Measurements from ENCODE around the gene ANKIB1. TPM values are rescaled to one million over a fixed set of nuclear protein-coding genes. Genes with fewer than 3 reads are reported as not detected.
"Not testable (repeated sequence)": the region's sequence is repeated elsewhere in the genome, so short reads cannot be mapped to it uniquely, and the experiment has no call there.

ANKIB1 gene
- total RNA-seq, 1 donor from 2014 or later = 61.8 TPM

- Mint-ChIP-seq H3K4me3 (no peak overlapping the region), H3K36me3 (ENCODE audit: low read depth) (peaks cover 17% of the 10 kb centered on the region), H3K27me3 (ENCODE audit: insufficient read depth) (no peaks in the 10 kb centered on the region), H3K27ac (peak overlapping the region; percentile 19), H3K9me3 (no peaks in the 10 kb centered on the region), H3K4me1 (ENCODE audit: low read depth) (peaks cover 4% of the 10 kb centered on the region)
- DNase-seq (ENCODE audit: low spot score) = no peak
- intact Hi-C loops (cut with micrococcal nuclease) = no loop called here
Measured at GRCh38 chr7:92356406-92356805, 110.6 kb downstream of the ANKIB1 start.

- Mint-ChIP-seq H3K36me3 (ENCODE audit: low read depth) (peaks cover 17% of the 10 kb centered on the region), H3K9me3 (no peaks in the 10 kb centered on the region), H3K27ac (no peak overlapping the region), H3K27me3 (ENCODE audit: insufficient read depth) (no peaks in the 10 kb centered on the region), H3K4me3 (no peak overlapping the region), H3K4me1 (ENCODE audit: low read depth) (peaks cover 4% of the 10 kb centered on the region)
- intact Hi-C loops (cut with micrococcal nuclease) = no loop called here
- no peak for DNase-seq (ENCODE audit: low spot score)
Measured at GRCh38 chr7:92357260-92357659, 111.5 kb downstream of the ANKIB1 start.

- H3K4me3 Mint-ChIP-seq; H3K27me3 Mint-ChIP-seq (ENCODE audit: insufficient read depth); H3K27ac Mint-ChIP-seq; DNase-seq (ENCODE audit: low spot score); intact Hi-C loops (cut with micrococcal nuclease); H3K4me1 Mint-ChIP-seq (ENCODE audit: low read depth); H3K9me3 Mint-ChIP-seq: not testable (repeated sequence)
- peaks cover 22% of the 10 kb centered on the region for H3K36me3 Mint-ChIP-seq (ENCODE audit: low read depth)
Measured at GRCh38 chr7:92359179-92359578, 113.4 kb downstream of the ANKIB1 start.

GRCh38 chr7:92359801-92360200 is 114.0 kb downstream of the ANKIB1 start:
- Mint-ChIP-seq H3K27ac (no peak overlapping the region), H3K36me3 (ENCODE audit: low read depth) (peaks cover 22% of the 10 kb centered on the region), H3K27me3 (ENCODE audit: insufficient read depth) (no peaks in the 10 kb centered on the region), H3K4me3 (no peak overlapping the region), H3K4me1 (ENCODE audit: low read depth) (peaks cover 4% of the 10 kb centered on the region), H3K9me3 (no peaks in the 10 kb centered on the region)
- DNase-seq (ENCODE audit: low spot score) = no peak
- intact Hi-C loops (cut with micrococcal nuclease) = no loop called here

- no peaks in the 10 kb centered on the region for H3K27me3 Mint-ChIP-seq (ENCODE audit: insufficient read depth)
- intact Hi-C loops (cut with micrococcal nuclease) = no loop called here
- no peak for DNase-seq (ENCODE audit: low spot score)
- no peak overlapping the region for H3K27ac Mint-ChIP-seq
- H3K4me1 Mint-ChIP-seq (ENCODE audit: low read depth) = peaks cover 4% of the 10 kb centered on the region
- no peak overlapping the region for H3K4me3 Mint-ChIP-seq
- no peaks in the 10 kb centered on the region for H3K9me3 Mint-ChIP-seq
- H3K36me3 Mint-ChIP-seq (ENCODE audit: low read depth) = peaks cover 24% of the 10 kb centered on the region
Measured at GRCh38 chr7:92360387-92360786, 114.6 kb downstream of the ANKIB1 start.

DNA sequence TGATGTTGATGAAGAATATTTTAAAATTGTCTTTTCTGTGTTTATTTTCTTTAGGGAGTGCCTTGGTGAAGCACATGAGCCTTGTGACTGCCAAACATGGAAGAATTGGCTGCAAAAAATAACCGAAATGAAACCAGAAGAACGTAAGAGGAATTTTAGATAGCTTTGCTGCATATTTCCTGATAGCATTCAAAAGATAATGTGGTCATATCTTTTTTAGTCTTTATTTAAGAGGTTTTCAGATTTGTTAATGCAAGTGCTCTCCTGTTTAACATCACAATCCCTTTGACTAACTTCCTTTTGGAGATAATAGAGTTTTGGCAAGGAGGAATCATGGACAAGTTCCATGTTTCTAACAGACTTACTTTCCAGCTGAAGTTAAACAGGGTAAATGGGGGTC is 116.4 kb downstream of the ANKIB1 start:
- peaks cover 4% of the 10 kb centered on the region for H3K4me1 Mint-ChIP-seq (ENCODE audit: low read depth)
- no peaks in the 10 kb centered on the region for H3K9me3 Mint-ChIP-seq
- H3K36me3 Mint-ChIP-seq (ENCODE audit: low read depth) = peaks cover 28% of the 10 kb centered on the region
- no peak overlapping the region for H3K4me3 Mint-ChIP-seq
- intact Hi-C loops (cut with micrococcal nuclease) = no loop called here
- DNase-seq (ENCODE audit: low spot score) = no peak
- no peaks in the 10 kb centered on the region for H3K27me3 Mint-ChIP-seq (ENCODE audit: insufficient read depth)
- H3K27ac Mint-ChIP-seq = no peak overlapping the region

GRCh38 chr7:92366730-92367129 is 121.0 kb downstream of the ANKIB1 start:
- no peak for DNase-seq (ENCODE audit: low spot score)
- Mint-ChIP-seq H3K9me3 (no peaks in the 10 kb centered on the region), H3K4me3 (no peak overlapping the region), H3K36me3 (ENCODE audit: low read depth) (peaks cover 24% of the 10 kb centered on the region), H3K4me1 (ENCODE audit: low read depth) (no peaks in the 10 kb centered on the region), H3K27me3 (ENCODE audit: insufficient read depth) (no peaks in the 10 kb centered on the region), H3K27ac (no peak overlapping the region)
- intact Hi-C loops (cut with micrococcal nuclease) = no loop called here

DNA sequence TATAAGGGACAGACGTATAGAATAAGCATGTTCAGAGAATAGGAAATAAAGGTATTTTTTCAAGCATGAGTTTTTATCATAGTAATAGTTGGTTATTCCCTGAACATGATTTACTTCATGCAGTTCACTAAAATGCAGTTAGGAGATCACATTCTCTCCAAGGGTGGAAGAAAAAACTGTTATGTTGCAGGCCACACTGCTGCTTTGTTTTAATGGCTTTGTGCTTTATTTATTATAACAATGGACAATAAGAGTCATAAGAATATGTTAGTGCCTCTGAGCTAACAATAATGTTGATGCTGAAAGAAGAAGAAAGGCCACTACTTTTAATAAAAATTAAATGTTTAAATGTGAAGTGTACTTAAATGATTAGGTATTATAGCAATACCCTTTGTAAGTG is 123.0 kb downstream of the ANKIB1 start:
- Mint-ChIP-seq H3K27me3 (ENCODE audit: insufficient read depth) (no peaks in the 10 kb centered on the region), H3K36me3 (ENCODE audit: low read depth) (peaks cover 17% of the 10 kb centered on the region), H3K4me3 (no peak overlapping the region)

GRCh38 chr7:92375013-92375412 is 129.2 kb downstream of the ANKIB1 start:
- Mint-ChIP-seq H3K36me3 (ENCODE audit: low read depth) (peaks cover 23% of the 10 kb centered on the region), H3K27me3 (ENCODE audit: insufficient read depth) (no peaks in the 10 kb centered on the region), H3K4me3 (no peak overlapping the region), H3K4me1 (ENCODE audit: low read depth) (no peaks in the 10 kb centered on the region), H3K27ac (no peak overlapping the region), H3K9me3 (no peaks in the 10 kb centered on the region)
- DNase-seq (ENCODE audit: low spot score) = no peak
- intact Hi-C loops (cut with micrococcal nuclease) = no loop called here

More for the DNA sequence above, 123.0 kb downstream of the ANKIB1 start:
- H3K4me1 Mint-ChIP-seq (ENCODE audit: low read depth) = no peaks in the 10 kb centered on the region
- intact Hi-C loops (cut with micrococcal nuclease) = no loop called here
- H3K9me3 Mint-ChIP-seq = no peaks in the 10 kb centered on the region
- no peak for DNase-seq (ENCODE audit: low spot score)
- H3K27ac Mint-ChIP-seq = no peak overlapping the region

DNA sequence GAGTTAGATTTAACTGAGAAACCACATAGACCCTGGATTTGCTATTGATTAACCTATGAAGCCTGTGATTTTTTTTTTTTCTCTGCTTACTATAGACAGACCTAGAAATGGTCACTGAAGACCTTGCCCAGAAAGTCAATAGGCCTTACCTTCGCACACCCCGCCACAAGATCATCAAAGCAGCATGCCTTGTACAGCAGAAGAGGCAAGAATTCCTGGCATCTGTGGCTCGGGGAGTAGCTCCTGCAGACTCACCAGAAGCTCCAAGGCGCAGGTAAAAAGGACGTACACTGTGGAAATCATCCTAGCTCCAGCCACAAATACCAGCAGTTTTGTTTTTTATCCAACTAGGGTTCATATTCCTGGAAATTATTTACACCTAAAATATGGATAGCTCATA is 145.3 kb downstream of the ANKIB1 start:
- no peak for DNase-seq (ENCODE audit: low spot score)
- H3K4me1 Mint-ChIP-seq (ENCODE audit: low read depth) = no peaks in the 10 kb centered on the region
- no peaks in the 10 kb centered on the region for H3K9me3 Mint-ChIP-seq
- no peak overlapping the region for H3K4me3 Mint-ChIP-seq
- H3K27ac Mint-ChIP-seq = no peak overlapping the region
- peaks cover 17% of the 10 kb centered on the region for H3K36me3 Mint-ChIP-seq (ENCODE audit: low read depth)
- intact Hi-C loops (cut with micrococcal nuclease) = no loop called here
- no peaks in the 10 kb centered on the region for H3K27me3 Mint-ChIP-seq (ENCODE audit: insufficient read depth)

DNA sequence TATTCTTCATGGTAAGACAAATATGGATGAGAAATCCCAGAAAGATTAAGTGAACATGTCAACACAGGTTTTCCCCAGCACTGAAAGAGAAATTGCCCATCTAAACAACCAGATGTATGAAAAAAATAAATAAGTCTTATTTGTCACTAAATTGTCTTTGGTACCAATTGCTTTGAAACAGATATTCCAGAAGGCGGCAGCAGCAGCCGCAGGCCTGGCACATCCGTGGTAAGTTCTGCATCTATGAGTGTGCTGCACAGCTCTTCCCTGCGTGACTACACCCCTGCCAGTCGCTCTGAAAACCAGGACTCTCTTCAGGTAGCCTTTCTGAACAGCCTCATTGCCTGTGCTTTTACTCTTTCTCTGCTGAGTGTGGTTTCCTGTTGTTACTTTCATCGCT is 151.8 kb downstream of the ANKIB1 start:
- Mint-ChIP-seq H3K27me3 (ENCODE audit: insufficient read depth) (no peaks in the 10 kb centered on the region), H3K9me3 (no peaks in the 10 kb centered on the region), H3K4me1 (ENCODE audit: low read depth) (no peaks in the 10 kb centered on the region), H3K4me3 (no peak overlapping the region), H3K36me3 (ENCODE audit: low read depth) (peaks cover 15% of the 10 kb centered on the region), H3K27ac (no peak overlapping the region)
- no peak for DNase-seq (ENCODE audit: low spot score)
- intact Hi-C loops (cut with micrococcal nuclease) = no loop called here

DNA sequence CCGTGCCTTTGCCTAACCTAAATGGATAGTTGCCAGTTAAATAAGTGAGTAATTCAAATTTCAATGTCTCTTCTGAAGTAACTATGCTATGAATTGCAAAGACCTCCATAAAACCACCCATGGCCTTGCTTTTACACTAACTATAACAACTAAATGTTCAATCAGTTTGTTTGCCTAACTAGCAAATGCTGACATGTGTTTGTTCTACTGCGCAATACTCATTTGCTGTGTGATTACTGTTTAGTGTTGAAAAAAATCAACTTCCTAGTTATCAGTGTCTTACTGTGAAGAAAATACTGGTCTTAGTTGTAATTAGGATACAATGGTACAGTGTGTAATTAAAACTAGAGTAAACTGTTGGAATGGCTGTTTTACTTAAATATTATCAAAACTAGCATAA is 154.2 kb downstream of the ANKIB1 start:
- DNase-seq (ENCODE audit: low spot score) = no peak
- Mint-ChIP-seq H3K27me3 (ENCODE audit: insufficient read depth) (no peaks in the 10 kb centered on the region), H3K4me3 (no peak overlapping the region), H3K9me3 (no peaks in the 10 kb centered on the region), H3K27ac (no peak overlapping the region), H3K4me1 (ENCODE audit: low read depth) (peaks cover 14% of the 10 kb centered on the region), H3K36me3 (ENCODE audit: low read depth) (peaks cover 18% of the 10 kb centered on the region)
- intact Hi-C loops (cut with micrococcal nuclease) = loop anchor here (5.0 kb wide), 1 partner anchor 153 kb away; the partner anchor contains the start of genes ANKIB1 and KRIT1

DNA sequence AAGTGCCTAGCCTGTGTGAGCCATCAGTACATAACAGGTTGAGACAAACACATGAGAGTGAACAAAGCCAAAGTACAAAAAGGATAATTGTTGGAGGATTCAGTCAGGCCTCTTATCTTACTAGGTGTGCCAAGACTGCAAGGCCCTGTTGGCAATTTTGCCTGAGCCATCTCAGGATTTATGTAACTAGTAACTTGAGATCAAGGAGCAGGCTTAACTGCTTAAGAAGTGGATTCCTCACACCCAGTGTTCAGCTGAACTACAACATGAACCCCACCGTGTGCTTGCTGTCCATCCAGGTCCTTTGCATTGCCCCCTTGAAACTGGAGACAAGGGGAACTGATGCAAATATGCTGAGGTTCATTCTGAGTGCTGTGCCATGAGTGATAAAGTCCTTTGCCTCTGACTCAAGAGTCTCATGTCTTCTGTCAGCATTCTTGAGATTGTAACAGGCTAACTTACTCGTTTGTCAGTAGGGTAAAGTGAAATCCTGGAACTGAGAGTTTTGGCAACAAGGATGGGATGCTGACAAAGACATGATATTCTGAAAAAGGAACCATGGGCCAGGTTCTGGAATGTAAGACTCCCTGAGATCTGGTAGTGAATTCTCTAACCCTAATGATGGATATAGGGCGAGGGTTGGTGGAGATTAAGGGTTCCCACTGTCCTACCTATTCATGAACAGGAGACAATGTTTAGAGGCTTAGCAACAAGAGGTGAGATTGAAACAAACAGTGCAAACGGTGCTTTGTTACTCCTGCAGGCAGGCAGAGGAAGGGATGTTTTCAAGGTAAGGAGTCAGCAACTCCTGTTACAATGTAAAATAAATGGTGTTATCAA is 157.4 kb downstream of the ANKIB1 start:
- Mint-ChIP-seq H3K27ac (peak overlapping the region; percentile 9), H3K4me1 (ENCODE audit: low read depth) (peaks cover 19% of the 10 kb centered on the region), H3K27me3 (ENCODE audit: insufficient read depth) (no peaks in the 10 kb centered on the region), H3K9me3 (no peaks in the 10 kb centered on the region), H3K36me3 (ENCODE audit: low read depth) (peaks cover 15% of the 10 kb centered on the region), H3K4me3 (no peak overlapping the region)
- DNase-seq (ENCODE audit: low spot score) = no peak
- intact Hi-C loops (cut with micrococcal nuclease) = loop anchor here (5.0 kb wide), 1 partner anchor 156 kb away; the partner anchor contains the start of genes ANKIB1 and KRIT1
